WTC11 (cell line): ENCODE measurements around the gene TOMM7. TPM values are rescaled to one million over a fixed set of nuclear protein-coding genes. Genes with fewer than 3 reads are reported as not detected.

ENCODE experiments used
- ATAC-seq: fragments of 200-7000 bp; cut with Tn5 transposase; 2 replicates; pipeline ENCODE4 v1.10.0; 2021; ENCODE audit warnings: mild to moderate bottlenecking, moderate library complexity
- CTCF ChIA-PET: fragments of 300-600 bp; sonication (Branson Sonifier 250); formaldehyde crosslinking; loops from one replicate; lab custom pipeline; 2021; ENCODE audit warnings: antibody characterized with exemption; lab: Charles Lee
- POLR2A ChIA-PET: fragments of 350-600 bp; sonication (Branson Sonifier 250); formaldehyde crosslinking; loops from one replicate; lab custom pipeline; 2021; ENCODE audit warnings: antibody characterized with exemption; lab: Charles Lee
- DNase-seq: peaks from one replicate; pipeline ENCODE4 v3.0.0; 2021; ENCODE audit warnings: low spot score
- H3K27ac Mint-ChIP-seq: 2 replicates; pipeline ENCODE4 v1.8.0; 2021; ENCODE audit warnings: mixed read lengths
- H3K27me3 Mint-ChIP-seq: 2 replicates; pipeline ENCODE4 v1.8.0; 2021; ENCODE audit warnings: low read depth, mild to moderate bottlenecking, moderate library complexity, mixed read lengths
- H3K36me3 Mint-ChIP-seq: 2 replicates; pipeline ENCODE4 v1.8.0; 2021; ENCODE audit warnings: mixed read lengths
- H3K4me1 Mint-ChIP-seq: 2 replicates; pipeline ENCODE4 v1.8.0; 2022; ENCODE audit warnings: mixed read lengths
- H3K4me3 Mint-ChIP-seq: 2 replicates; pipeline ENCODE4 v1.8.0; 2021; ENCODE audit warnings: mild to moderate bottlenecking, moderate library complexity, mixed read lengths
- H3K9me3 Mint-ChIP-seq: 2 replicates; pipeline ENCODE4 v1.8.0; 2021; ENCODE audit warnings: mixed read lengths
- CREM ChIP-seq: sonication (generic); formaldehyde crosslinking; IDR thresholded peaks from 2 replicates; pipeline ENCODE4 v1.8.1; 2022; ENCODE audit warnings: mild to moderate bottlenecking, missing genetic modification reagents, moderate library complexity
- EMX1 ChIP-seq: fragments of 250-450 bp; sonication (Bioruptor Pico); IDR thresholded peaks from 2 replicates; pipeline ENCODE4 v1.8.0; 2021; ENCODE audit warnings: mild to moderate bottlenecking
- ESRRA ChIP-seq: sonication (generic); formaldehyde crosslinking; IDR thresholded peaks from 2 replicates; pipeline ENCODE4 v1.8.1; 2022; ENCODE audit warnings: mild to moderate bottlenecking, missing genetic modification reagents, borderline replicate concordance
- FOXK1 ChIP-seq: sonication (generic); formaldehyde crosslinking; IDR thresholded peaks from 2 replicates; pipeline ENCODE4 v1.8.0; 2022; ENCODE audit warnings: mild to moderate bottlenecking, moderate library complexity, missing genetic modification reagents
- GRHL2 ChIP-seq: fragments of 250-450 bp; sonication (Bioruptor Pico); IDR thresholded peaks from 2 replicates; pipeline ENCODE4 v1.8.0; 2022; ENCODE audit warnings: mild to moderate bottlenecking, moderate library complexity; ENCODE audit not compliant: insufficient replicate concordance, severe bottlenecking
- IRF2 ChIP-seq: sonication (generic); formaldehyde crosslinking; IDR thresholded peaks from 2 replicates; pipeline ENCODE4 v1.8.0; 2022; ENCODE audit warnings: low read depth, missing genetic modification reagents, borderline replicate concordance
- JAZF1 ChIP-seq: fragments of 250-450 bp; sonication (Bioruptor Pico); IDR thresholded peaks from 2 replicates; pipeline ENCODE4 v1.9.0; 2021; ENCODE audit warnings: moderate library complexity, mild to moderate bottlenecking, inconsistent platforms
- JUN ChIP-seq: sonication (generic); formaldehyde crosslinking; IDR thresholded peaks from 2 replicates; pipeline ENCODE4 v1.8.0; 2023; ENCODE audit warnings: mild to moderate bottlenecking, missing genetic modification reagents
- MXD4 ChIP-seq: fragments of 250-450 bp; sonication (Bioruptor Pico); IDR thresholded peaks from 2 replicates; pipeline ENCODE4 v1.8.0; 2021; ENCODE audit warnings: mild to moderate bottlenecking, moderate library complexity, borderline replicate concordance
- NR1H2 ChIP-seq: sonication (generic); formaldehyde crosslinking; IDR thresholded peaks from 2 replicates; pipeline ENCODE4 v1.9.0; 2021; ENCODE audit warnings: mild to moderate bottlenecking, moderate library complexity, missing genetic modification reagents
- NR3C1 ChIP-seq: sonication (generic); formaldehyde crosslinking; conservative IDR thresholded peaks from 2 replicates; pipeline ENCODE4 v1.8.1; 2023; ENCODE audit warnings: low read depth, mild to moderate bottlenecking, missing genetic modification reagents
- RELA ChIP-seq: sonication (generic); formaldehyde crosslinking; IDR thresholded peaks from 2 replicates; pipeline ENCODE4 v1.8.1; 2022; ENCODE audit warnings: missing genetic modification reagents, mild to moderate bottlenecking, borderline replicate concordance
- RORB ChIP-seq: fragments of 250-450 bp; sonication (Bioruptor Pico); IDR thresholded peaks from 2 replicates; pipeline ENCODE4 v1.9.0; 2021; ENCODE audit warnings: mild to moderate bottlenecking
- ZNF219 ChIP-seq: sonication (generic); formaldehyde crosslinking; IDR thresholded peaks from 2 replicates; pipeline ENCODE4 v1.8.0; 2023; ENCODE audit warnings: missing genetic modification reagents, mild to moderate bottlenecking, borderline replicate concordance
- ZNF423 ChIP-seq: fragments of 250-450 bp; sonication (Bioruptor Pico); IDR thresholded peaks from 2 replicates; pipeline ENCODE4 v2.1.2; 2022; ENCODE audit warnings: mild to moderate bottlenecking, moderate library complexity
- total RNA-seq: library from RNA; stranded (reverse); gene quantifications from 3 replicates; pipeline ENCODE4 v1.2.3, GENCODE V29; 2021
- TF ChIP-seq, protein P1 (sequence below): sonication (generic); formaldehyde crosslinking; IDR thresholded peaks from 2 replicates; pipeline ENCODE4 v1.8.1; 2022; ENCODE audit warnings: low read depth, missing genetic modification reagents, borderline replicate concordance
- TF ChIP-seq, protein P2 (sequence below): sonication (generic); formaldehyde crosslinking; IDR thresholded peaks from 2 replicates; pipeline ENCODE4 v1.8.1; 2023; ENCODE audit warnings: mild to moderate bottlenecking, missing genetic modification reagents
- TF ChIP-seq, protein P3 (sequence below): fragments of 250-450 bp; sonication (Bioruptor Pico); IDR thresholded peaks from 2 replicates; pipeline ENCODE4 v1.9.0; 2021; ENCODE audit warnings: mild to moderate bottlenecking
- TF ChIP-seq, protein P4 (sequence below): fragments of 250-450 bp; sonication (Bioruptor Pico); IDR thresholded peaks from 2 replicates; pipeline ENCODE4 v1.9.0; 2021; ENCODE audit warnings: mild to moderate bottlenecking
- TF ChIP-seq, protein P5 (sequence below): sonication (generic); formaldehyde crosslinking; IDR thresholded peaks from 2 replicates; pipeline ENCODE4 v1.8.1; 2023; ENCODE audit warnings: mild to moderate bottlenecking, missing genetic modification reagents, moderate library complexity
- TF ChIP-seq, protein P6 (sequence below): sonication (generic); formaldehyde crosslinking; IDR thresholded peaks from 2 replicates; pipeline ENCODE4 v1.8.0; 2023; ENCODE audit warnings: mild to moderate bottlenecking, missing genetic modification reagents
- TF ChIP-seq, protein P7 (sequence below): fragments of 250-450 bp; sonication (Bioruptor Pico); IDR thresholded peaks from 2 replicates; pipeline ENCODE4 v2.1.2; 2022; ENCODE audit warnings: mild to moderate bottlenecking, moderate library complexity

Gene TOMM7
- total RNA-seq, 1 experiment from 2014 or later, result 500 TPM

DNA sequence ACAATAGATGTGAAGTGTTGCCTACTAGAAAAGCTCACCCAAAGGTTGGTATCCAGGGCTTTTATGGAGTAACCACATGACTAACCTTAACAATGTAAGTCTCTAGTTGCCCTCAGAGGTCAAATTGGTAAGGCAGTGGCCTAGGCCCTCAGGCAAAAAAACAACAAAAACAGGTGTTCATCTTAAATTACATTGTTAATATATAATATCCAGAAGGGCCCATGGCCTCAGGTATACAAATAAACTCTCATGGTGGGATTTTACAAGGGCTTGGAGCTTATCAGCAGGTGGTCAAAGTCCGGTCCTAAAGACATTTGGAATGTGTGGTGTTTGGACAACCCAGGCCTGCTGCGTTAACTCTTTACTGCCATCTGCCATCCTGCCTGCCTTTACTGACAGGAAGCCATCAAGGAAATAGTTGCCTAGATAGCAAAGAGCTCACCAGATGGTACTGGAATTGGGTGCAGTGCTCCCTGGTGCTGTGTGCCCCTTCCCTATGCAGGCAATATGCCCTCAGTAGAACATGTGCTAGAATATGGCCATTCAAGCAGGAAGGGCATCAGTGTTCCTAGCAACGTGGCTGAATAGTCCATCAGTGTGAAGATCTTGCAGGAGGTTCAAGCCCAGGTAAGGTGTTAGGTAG, 36.2 kb downstream of the TOMM7 start (continued):
- TF ChIP-seq, protein P1, sequence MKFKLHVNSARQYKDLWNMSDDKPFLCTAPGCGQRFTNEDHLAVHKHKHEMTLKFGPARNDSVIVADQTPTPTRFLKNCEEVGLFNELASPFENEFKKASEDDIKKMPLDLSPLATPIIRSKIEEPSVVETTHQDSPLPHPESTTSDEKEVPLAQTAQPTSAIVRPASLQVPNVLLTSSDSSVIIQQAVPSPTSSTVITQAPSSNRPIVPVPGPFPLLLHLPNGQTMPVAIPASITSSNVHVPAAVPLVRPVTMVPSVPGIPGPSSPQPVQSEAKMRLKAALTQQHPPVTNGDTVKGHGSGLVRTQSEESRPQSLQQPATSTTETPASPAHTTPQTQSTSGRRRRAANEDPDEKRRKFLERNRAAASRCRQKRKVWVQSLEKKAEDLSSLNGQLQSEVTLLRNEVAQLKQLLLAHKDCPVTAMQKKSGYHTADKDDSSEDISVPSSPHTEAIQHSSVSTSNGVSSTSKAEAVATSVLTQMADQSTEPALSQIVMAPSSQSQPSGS (CRISPR knock-in tag), result no peak
- TF ChIP-seq MXD4 (no peak), IRF2 (CRISPR knock-in tag) (no peak)

DNA sequence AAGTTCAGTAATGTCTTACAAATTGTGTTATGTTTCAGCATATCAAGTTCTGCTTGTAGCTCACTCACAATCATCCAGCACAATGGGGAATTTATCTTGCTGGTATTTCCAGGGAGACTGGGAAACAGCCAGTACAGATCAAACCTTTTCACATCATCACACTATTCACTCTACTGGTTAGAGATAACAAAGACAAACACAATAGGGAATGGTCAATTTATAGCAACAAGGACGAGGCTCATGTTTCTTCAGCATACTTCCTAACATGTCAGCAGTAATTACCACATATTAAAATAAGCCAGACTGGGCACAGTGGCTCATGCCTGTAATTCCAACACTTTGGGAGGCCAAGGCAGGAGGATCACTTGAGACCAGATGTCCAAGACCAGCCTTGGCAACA, 38.3 kb downstream of the TOMM7 start:
- Mint-ChIP-seq H3K4me1 (peaks cover 17% of the 10 kb centered on the region), H3K27me3 (no peaks in the 10 kb centered on the region), H3K4me3 (no peak overlapping the region), H3K27ac (no peak overlapping the region), H3K9me3 (peaks cover 16% of the 10 kb centered on the region), H3K36me3 (peaks cover 13% of the 10 kb centered on the region)
- POLR2A ChIA-PET, result no interaction called here
- no peak for DNase-seq
- CTCF ChIA-PET, result interaction anchor here (1.0 to 2.5 kb wide), 2 partner anchors 224 to 271 kb away, joined by 3 to 10 read pairs; no protein-coding TSS in a partner anchor
- no peak for ATAC-seq
- TF ChIP-seq, protein P2, sequence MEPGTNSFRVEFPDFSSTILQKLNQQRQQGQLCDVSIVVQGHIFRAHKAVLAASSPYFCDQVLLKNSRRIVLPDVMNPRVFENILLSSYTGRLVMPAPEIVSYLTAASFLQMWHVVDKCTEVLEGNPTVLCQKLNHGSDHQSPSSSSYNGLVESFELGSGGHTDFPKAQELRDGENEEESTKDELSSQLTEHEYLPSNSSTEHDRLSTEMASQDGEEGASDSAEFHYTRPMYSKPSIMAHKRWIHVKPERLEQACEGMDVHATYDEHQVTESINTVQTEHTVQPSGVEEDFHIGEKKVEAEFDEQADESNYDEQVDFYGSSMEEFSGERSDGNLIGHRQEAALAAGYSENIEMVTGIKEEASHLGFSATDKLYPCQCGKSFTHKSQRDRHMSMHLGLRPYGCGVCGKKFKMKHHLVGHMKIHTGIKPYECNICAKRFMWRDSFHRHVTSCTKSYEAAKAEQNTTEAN (CRISPR knock-in tag), result no peak
- TF ChIP-seq RELA (CRISPR knock-in tag) (no peak), ESRRA (CRISPR knock-in tag) (no peak), IRF2 (CRISPR knock-in tag) (no peak), ZNF423 (CRISPR knock-in tag) (no peak), NR1H2 (CRISPR knock-in tag) (no peak), RORB (CRISPR knock-in tag) (no peak), CREM (CRISPR knock-in tag) (no peak), NR3C1 (CRISPR knock-in tag) (no peak), JAZF1 (CRISPR knock-in tag) (no peak), JUN (CRISPR knock-in tag) (no peak), ZNF219 (CRISPR knock-in tag) (no peak), GRHL2 (CRISPR knock-in tag) (no peak), EMX1 (CRISPR knock-in tag) (no peak), FOXK1 (CRISPR knock-in tag) (no peak)
- TF ChIP-seq, protein P3, sequence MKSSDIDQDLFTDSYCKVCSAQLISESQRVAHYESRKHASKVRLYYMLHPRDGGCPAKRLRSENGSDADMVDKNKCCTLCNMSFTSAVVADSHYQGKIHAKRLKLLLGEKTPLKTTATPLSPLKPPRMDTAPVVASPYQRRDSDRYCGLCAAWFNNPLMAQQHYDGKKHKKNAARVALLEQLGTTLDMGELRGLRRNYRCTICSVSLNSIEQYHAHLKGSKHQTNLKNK, result no peak
- TF ChIP-seq, protein P4, sequence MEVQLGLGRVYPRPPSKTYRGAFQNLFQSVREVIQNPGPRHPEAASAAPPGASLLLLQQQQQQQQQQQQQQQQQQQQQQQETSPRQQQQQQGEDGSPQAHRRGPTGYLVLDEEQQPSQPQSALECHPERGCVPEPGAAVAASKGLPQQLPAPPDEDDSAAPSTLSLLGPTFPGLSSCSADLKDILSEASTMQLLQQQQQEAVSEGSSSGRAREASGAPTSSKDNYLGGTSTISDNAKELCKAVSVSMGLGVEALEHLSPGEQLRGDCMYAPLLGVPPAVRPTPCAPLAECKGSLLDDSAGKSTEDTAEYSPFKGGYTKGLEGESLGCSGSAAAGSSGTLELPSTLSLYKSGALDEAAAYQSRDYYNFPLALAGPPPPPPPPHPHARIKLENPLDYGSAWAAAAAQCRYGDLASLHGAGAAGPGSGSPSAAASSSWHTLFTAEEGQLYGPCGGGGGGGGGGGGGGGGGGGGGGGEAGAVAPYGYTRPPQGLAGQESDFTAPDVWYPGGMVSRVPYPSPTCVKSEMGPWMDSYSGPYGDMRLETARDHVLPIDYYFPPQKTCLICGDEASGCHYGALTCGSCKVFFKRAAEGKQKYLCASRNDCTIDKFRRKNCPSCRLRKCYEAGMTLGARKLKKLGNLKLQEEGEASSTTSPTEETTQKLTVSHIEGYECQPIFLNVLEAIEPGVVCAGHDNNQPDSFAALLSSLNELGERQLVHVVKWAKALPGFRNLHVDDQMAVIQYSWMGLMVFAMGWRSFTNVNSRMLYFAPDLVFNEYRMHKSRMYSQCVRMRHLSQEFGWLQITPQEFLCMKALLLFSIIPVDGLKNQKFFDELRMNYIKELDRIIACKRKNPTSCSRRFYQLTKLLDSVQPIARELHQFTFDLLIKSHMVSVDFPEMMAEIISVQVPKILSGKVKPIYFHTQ, result no peak
- TF ChIP-seq, protein P5, sequence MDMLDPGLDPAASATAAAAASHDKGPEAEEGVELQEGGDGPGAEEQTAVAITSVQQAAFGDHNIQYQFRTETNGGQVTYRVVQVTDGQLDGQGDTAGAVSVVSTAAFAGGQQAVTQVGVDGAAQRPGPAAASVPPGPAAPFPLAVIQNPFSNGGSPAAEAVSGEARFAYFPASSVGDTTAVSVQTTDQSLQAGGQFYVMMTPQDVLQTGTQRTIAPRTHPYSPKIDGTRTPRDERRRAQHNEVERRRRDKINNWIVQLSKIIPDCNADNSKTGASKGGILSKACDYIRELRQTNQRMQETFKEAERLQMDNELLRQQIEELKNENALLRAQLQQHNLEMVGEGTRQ (CRISPR knock-in tag), result no peak
- TF ChIP-seq, protein P6, sequence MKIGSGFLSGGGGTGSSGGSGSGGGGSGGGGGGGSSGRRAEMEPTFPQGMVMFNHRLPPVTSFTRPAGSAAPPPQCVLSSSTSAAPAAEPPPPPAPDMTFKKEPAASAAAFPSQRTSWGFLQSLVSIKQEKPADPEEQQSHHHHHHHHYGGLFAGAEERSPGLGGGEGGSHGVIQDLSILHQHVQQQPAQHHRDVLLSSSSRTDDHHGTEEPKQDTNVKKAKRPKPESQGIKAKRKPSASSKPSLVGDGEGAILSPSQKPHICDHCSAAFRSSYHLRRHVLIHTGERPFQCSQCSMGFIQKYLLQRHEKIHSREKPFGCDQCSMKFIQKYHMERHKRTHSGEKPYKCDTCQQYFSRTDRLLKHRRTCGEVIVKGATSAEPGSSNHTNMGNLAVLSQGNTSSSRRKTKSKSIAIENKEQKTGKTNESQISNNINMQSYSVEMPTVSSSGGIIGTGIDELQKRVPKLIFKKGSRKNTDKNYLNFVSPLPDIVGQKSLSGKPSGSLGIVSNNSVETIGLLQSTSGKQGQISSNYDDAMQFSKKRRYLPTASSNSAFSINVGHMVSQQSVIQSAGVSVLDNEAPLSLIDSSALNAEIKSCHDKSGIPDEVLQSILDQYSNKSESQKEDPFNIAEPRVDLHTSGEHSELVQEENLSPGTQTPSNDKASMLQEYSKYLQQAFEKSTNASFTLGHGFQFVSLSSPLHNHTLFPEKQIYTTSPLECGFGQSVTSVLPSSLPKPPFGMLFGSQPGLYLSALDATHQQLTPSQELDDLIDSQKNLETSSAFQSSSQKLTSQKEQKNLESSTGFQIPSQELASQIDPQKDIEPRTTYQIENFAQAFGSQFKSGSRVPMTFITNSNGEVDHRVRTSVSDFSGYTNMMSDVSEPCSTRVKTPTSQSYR, result no peak
- TF ChIP-seq, protein P7, sequence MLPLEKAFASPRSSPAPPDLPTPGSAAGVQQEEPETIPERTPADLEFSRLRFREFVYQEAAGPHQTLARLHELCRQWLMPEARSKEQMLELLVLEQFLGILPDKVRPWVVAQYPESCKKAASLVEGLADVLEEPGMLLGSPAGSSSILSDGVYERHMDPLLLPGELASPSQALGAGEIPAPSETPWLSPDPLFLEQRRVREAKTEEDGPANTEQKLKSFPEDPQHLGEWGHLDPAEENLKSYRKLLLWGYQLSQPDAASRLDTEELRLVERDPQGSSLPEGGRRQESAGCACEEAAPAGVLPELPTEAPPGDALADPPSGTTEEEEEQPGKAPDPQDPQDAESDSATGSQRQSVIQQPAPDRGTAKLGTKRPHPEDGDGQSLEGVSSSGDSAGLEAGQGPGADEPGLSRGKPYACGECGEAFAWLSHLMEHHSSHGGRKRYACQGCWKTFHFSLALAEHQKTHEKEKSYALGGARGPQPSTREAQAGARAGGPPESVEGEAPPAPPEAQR, result no peak
